ENCODE measurements around the gene OSBPL1A. TPM values are rescaled to one million over a fixed set of nuclear protein-coding genes. Genes with fewer than 3 reads are reported as not detected.

The OSBPL1A gene
- polyA plus RNA-seq, 2 of the 4 experiments (the other 2 are of a cell fraction), result 10.5 to 22.1 TPM

GRCh38 chr18:24265502-24266064 lies 132.0 kb downstream of the OSBPL1A start:
- WGBS (ENCODE audit: missing lambda C conversion rate), result 62% methylated on average over 4 of the region's 4 CpGs
- peaks cover 6% of the 10 kb centered on the region; the same call in 2 of the 3 replicates for H3K4me1 ChIP-seq
- DNase-seq (ENCODE audit: low read depth in 1 of 2, low spot score in 1 of 2), result no peak
- ChIA-PET POLR2A (no interaction called here), CTCF (no interaction called here)
- no peak overlapping the region for H3K4me2 ChIP-seq
- TF ChIP-seq POLR2A (IDR thresholded peaks at IDR 0.05; ENCODE audit: low read length) (no peak), MAX (IDR thresholded peaks at IDR 0.05) (no peak), BHLHE40 (IDR thresholded peaks at IDR 0.05; ENCODE audit: low read depth, low read length) (no peak), EHMT2 (IDR thresholded peaks at IDR 0.05; ENCODE audit: low read depth) (no peak), HOXB13 (CRISPR knock-in tag; IDR thresholded peaks at IDR 0.05; ENCODE audit: low read depth) (no peak), RARB (CRISPR knock-in tag; IDR thresholded peaks at IDR 0.05) (no peak), USF2 (IDR thresholded peaks at IDR 0.05) (no peak), FOXS1 (CRISPR knock-in tag; IDR thresholded peaks at IDR 0.05) (no peak), FOSL2 (IDR thresholded peaks at IDR 0.05) (no peak), FOSL2 (CRISPR knock-in tag; IDR thresholded peaks at IDR 0.05) (no peak), RNF2 (IDR thresholded peaks at IDR 0.05; ENCODE audit: borderline replicate concordance, low read depth) (no peak), E2F6 (IDR thresholded peaks at IDR 0.05; ENCODE audit: borderline replicate concordance, low read depth) (no peak), JUN (IDR thresholded peaks at IDR 0.05) (no peak), GATA3 (IDR thresholded peaks at IDR 0.05; ENCODE audit: borderline replicate concordance) (no peak), ESRRA (IDR thresholded peaks at IDR 0.05; ENCODE audit: borderline replicate concordance, low read length) (no peak)
- no peak for ATAC-seq
- no peak for FAIRE-seq
- H3K4me3 ChIP-seq, result no peak overlapping the region
- no peaks in the 10 kb centered on the region for H3K9me3 ChIP-seq
- H3K27ac ChIP-seq, result no peak overlapping the region

GRCh38 chr18:24263050-24263449 lies 134.6 kb downstream of the OSBPL1A start:
- TF ChIP-seq HMGXB4 (CRISPR knock-in tag; IDR thresholded peaks at IDR 0.05; ENCODE audit: borderline replicate concordance) (no peak), FOXS1 (CRISPR knock-in tag; IDR thresholded peaks at IDR 0.05) (no peak), RNF2 (IDR thresholded peaks at IDR 0.05; ENCODE audit: borderline replicate concordance, low read depth) (no peak), ATOH8 (CRISPR knock-in tag; IDR thresholded peaks at IDR 0.05; ENCODE audit: low read depth) (no peak), REST (IDR thresholded peaks at IDR 0.05) (no peak), HOXB13 (CRISPR knock-in tag; IDR thresholded peaks at IDR 0.05; ENCODE audit: low read depth) (no peak), TFCP2L1 (CRISPR knock-in tag; IDR thresholded peaks at IDR 0.05) (no peak), ZFP36 (IDR thresholded peaks at IDR 0.05; ENCODE audit: borderline replicate concordance, partially characterized antibody) (no peak)
- Histone ChIP-seq H3K4me2 (no peak overlapping the region), H3K27ac (no peak overlapping the region), H3K4me1 (no peaks in the 10 kb centered on the region), H3K4me3 (no peak overlapping the region), H3K9me3 (no peaks in the 10 kb centered on the region)
- POLR2A ChIA-PET, result no interaction called here
- WGBS (ENCODE audit: missing lambda C conversion rate), result 91% methylated on average over 2 of the region's 2 CpGs
- DNase-seq (ENCODE audit: low read depth in 1 of 2, low spot score in 1 of 2), result no peak
- no peak for ATAC-seq
- no peak for FAIRE-seq
- CTCF ChIA-PET, result interaction anchor here (0.6 kb wide), 1 partner anchor 9 kb away, joined by 3 read pairs; no protein-coding TSS in a partner anchor
